ENCODE data around the gene MAP7D1. TPM values are rescaled to one million over a fixed set of nuclear protein-coding genes. Genes with fewer than 3 reads are reported as not detected.

The MAP7D1 gene
- total RNA-seq, 1 donor = 114 TPM

- TF ChIP-seq CTCF (IDR thresholded peaks at IDR 0.05; ENCODE audit: insufficient read depth, low read length) = no peak
- DNase-seq (ENCODE audit: low read depth) = no peak
- H3K4me3 ChIP-seq (ENCODE audit: low read depth, low read length) = no peak overlapping the region
Observed at GRCh38 chr1:36139521-36139920, 16.4 kb upstream of the MAP7D1 start.

- H3K4me3 ChIP-seq (ENCODE audit: low read depth, low read length) = no peak overlapping the region
- DNase-seq (ENCODE audit: low read depth) = no peak
- TF ChIP-seq CTCF (IDR thresholded peaks at IDR 0.05; ENCODE audit: insufficient read depth, low read length) = no peak
Observed at GRCh38 chr1:36142121-36142520, 13.8 kb upstream of the MAP7D1 start.

- TF ChIP-seq CTCF (IDR thresholded peaks at IDR 0.05; ENCODE audit: insufficient read depth, low read length) = no peak
- DNase-seq (ENCODE audit: low read depth) = no peak
- H3K4me3 ChIP-seq (ENCODE audit: low read depth, low read length) = no peak overlapping the region
Observed at GRCh38 chr1:36143424-36143823, 12.5 kb upstream of the MAP7D1 start.

GRCh38 chr1:36144413-36144812 is 11.5 kb upstream of the MAP7D1 start:
- DNase-seq (ENCODE audit: low read depth) = no peak
- no peak overlapping the region for H3K4me3 ChIP-seq (ENCODE audit: low read depth, low read length)
- no peak for TF ChIP-seq CTCF (IDR thresholded peaks at IDR 0.05; ENCODE audit: insufficient read depth, low read length)

- H3K4me3 ChIP-seq (ENCODE audit: low read depth, low read length) = peak overlapping the region; percentile 90
- no peak for TF ChIP-seq CTCF (IDR thresholded peaks at IDR 0.05; ENCODE audit: insufficient read depth, low read length)
- peak; percentile 51 for DNase-seq (ENCODE audit: low read depth)
Observed at GRCh38 chr1:36148821-36149236, 7.1 kb upstream of the MAP7D1 start.

GRCh38 chr1:36149237-36149972 is 6.6 kb upstream of the MAP7D1 start, which contains the start of gene TRAPPC3:
Gene TRAPPC3, minus strand, starts transcription at chr1:36149486. Its CDS starts 108 bp downstream, at chr1:36149378.
- H3K4me3 ChIP-seq (ENCODE audit: low read depth, low read length) = peak within 1 kb of the TSS; percentile 90
- DNase-seq (ENCODE audit: low read depth) = peak; percentile 100
- TF ChIP-seq CTCF (IDR thresholded peaks at IDR 0.05; ENCODE audit: insufficient read depth, low read length) = peak; percentile 91

GRCh38 chr1:36149973-36150295 is 6.0 kb upstream of the MAP7D1 start:
- TF ChIP-seq CTCF (IDR thresholded peaks at IDR 0.05; ENCODE audit: insufficient read depth, low read length) = no peak
- H3K4me3 ChIP-seq (ENCODE audit: low read depth, low read length) = peak overlapping the region; percentile 22
- no peak for DNase-seq (ENCODE audit: low read depth)

Data from fibroblast of the aortic adventitia (primary cell).